HL-60 (cell line): Measurements from ENCODE around the gene CPSF6.

Source experiments
- DNase-seq, 2 experiments: peaks; one replicate each; pipeline ENCODE4 v3.0.0-alpha.2; 2010 to 2020; ENCODE audit warnings: low read depth in 1 of 2, low spot score in 1 of 2
- H3K27ac ChIP-seq: fragments of 250-450 bp; sonication (Bioruptor Pico); replicated peaks from 2 replicates; pipeline ENCODE4 v1.5.1; 2020; ENCODE audit warnings: mild to moderate bottlenecking, moderate library complexity
- H3K27me3 ChIP-seq: fragments of 250-450 bp; sonication (Bioruptor Pico); 2 replicates; pipeline ENCODE4 v1.5.1; 2021; ENCODE audit warnings: mild to moderate bottlenecking, moderate library complexity; ENCODE audit not compliant: insufficient read depth, poor library complexity, severe bottlenecking
- H3K4me3 ChIP-seq: replicated peaks from 2 replicates; pipeline ENCODE4 v1.5.1; 2011; ENCODE audit warnings: mild to moderate bottlenecking, control low read depth, low read length; ENCODE audit not compliant: insufficient read depth
- GABPA ChIP-seq: IDR thresholded peaks from 2 replicates; pipeline ENCODE4 v1.6.1; 2012; ENCODE audit warnings: low read depth
- POLR2AphosphoS5 ChIP-seq: IDR thresholded peaks from 2 replicates; pipeline ENCODE4 v1.6.1; 2012; ENCODE audit warnings: low read depth
- SPI1 ChIP-seq: IDR thresholded peaks from 2 replicates; pipeline ENCODE4 v1.6.1; 2012; ENCODE audit warnings: low read depth, mild to moderate bottlenecking, borderline replicate concordance
- TF ChIP-seq, protein P1 (sequence below): IDR thresholded peaks from 2 replicates; pipeline ENCODE4 v1.6.1; 2012; ENCODE audit warnings: low read depth; ENCODE audit not compliant: insufficient replicate concordance
- TF ChIP-seq, protein P2 (sequence below): IDR thresholded peaks from one replicate; pipeline ENCODE4 v1.5.1; 2011; ENCODE audit warnings: low read length, control low read depth, inconsistent platforms; ENCODE audit not compliant: insufficient read depth

The CPSF6 gene

DNA sequence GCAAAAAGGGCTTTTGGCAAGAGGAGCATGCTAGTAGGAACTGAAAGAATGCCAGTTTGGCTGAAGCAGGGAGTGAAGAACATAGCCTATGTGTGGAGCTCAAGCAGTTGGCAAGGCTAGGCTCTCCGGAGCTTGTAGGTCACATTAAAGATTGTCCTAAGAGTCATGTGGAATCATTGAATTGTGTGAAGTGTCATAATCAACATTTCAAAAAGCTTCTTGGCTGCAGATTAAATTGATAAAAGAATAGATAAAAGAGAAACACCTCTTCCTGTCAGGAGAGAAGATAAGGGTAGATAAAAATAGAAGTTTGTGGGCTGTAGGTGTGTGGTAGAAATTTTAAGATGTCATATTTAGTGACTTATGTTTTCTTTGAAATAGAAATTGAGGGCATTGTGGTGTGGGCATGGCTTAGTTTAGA lies 36.1 kb downstream of the CPSF6 start:
- Histone ChIP-seq H3K27me3 (no peaks in the 10 kb centered on the region), H3K27ac (no peak overlapping the region), H3K4me3 (no peak overlapping the region)
- DNase-seq, result no peak
- TF ChIP-seq GABPA, result no peak
- TF ChIP-seq, protein P1, sequence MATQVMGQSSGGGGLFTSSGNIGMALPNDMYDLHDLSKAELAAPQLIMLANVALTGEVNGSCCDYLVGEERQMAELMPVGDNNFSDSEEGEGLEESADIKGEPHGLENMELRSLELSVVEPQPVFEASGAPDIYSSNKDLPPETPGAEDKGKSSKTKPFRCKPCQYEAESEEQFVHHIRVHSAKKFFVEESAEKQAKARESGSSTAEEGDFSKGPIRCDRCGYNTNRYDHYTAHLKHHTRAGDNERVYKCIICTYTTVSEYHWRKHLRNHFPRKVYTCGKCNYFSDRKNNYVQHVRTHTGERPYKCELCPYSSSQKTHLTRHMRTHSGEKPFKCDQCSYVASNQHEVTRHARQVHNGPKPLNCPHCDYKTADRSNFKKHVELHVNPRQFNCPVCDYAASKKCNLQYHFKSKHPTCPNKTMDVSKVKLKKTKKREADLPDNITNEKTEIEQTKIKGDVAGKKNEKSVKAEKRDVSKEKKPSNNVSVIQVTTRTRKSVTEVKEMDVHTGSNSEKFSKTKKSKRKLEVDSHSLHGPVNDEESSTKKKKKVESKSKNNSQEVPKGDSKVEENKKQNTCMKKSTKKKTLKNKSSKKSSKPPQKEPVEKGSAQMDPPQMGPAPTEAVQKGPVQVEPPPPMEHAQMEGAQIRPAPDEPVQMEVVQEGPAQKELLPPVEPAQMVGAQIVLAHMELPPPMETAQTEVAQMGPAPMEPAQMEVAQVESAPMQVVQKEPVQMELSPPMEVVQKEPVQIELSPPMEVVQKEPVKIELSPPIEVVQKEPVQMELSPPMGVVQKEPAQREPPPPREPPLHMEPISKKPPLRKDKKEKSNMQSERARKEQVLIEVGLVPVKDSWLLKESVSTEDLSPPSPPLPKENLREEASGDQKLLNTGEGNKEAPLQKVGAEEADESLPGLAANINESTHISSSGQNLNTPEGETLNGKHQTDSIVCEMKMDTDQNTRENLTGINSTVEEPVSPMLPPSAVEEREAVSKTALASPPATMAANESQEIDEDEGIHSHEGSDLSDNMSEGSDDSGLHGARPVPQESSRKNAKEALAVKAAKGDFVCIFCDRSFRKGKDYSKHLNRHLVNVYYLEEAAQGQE, result no peak
- TF ChIP-seq SPI1, result no peak
- TF ChIP-seq POLR2AphosphoS5, result no peak
- TF ChIP-seq, protein P2, sequence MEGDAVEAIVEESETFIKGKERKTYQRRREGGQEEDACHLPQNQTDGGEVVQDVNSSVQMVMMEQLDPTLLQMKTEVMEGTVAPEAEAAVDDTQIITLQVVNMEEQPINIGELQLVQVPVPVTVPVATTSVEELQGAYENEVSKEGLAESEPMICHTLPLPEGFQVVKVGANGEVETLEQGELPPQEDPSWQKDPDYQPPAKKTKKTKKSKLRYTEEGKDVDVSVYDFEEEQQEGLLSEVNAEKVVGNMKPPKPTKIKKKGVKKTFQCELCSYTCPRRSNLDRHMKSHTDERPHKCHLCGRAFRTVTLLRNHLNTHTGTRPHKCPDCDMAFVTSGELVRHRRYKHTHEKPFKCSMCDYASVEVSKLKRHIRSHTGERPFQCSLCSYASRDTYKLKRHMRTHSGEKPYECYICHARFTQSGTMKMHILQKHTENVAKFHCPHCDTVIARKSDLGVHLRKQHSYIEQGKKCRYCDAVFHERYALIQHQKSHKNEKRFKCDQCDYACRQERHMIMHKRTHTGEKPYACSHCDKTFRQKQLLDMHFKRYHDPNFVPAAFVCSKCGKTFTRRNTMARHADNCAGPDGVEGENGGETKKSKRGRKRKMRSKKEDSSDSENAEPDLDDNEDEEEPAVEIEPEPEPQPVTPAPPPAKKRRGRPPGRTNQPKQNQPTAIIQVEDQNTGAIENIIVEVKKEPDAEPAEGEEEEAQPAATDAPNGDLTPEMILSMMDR, result no peak

DNA sequence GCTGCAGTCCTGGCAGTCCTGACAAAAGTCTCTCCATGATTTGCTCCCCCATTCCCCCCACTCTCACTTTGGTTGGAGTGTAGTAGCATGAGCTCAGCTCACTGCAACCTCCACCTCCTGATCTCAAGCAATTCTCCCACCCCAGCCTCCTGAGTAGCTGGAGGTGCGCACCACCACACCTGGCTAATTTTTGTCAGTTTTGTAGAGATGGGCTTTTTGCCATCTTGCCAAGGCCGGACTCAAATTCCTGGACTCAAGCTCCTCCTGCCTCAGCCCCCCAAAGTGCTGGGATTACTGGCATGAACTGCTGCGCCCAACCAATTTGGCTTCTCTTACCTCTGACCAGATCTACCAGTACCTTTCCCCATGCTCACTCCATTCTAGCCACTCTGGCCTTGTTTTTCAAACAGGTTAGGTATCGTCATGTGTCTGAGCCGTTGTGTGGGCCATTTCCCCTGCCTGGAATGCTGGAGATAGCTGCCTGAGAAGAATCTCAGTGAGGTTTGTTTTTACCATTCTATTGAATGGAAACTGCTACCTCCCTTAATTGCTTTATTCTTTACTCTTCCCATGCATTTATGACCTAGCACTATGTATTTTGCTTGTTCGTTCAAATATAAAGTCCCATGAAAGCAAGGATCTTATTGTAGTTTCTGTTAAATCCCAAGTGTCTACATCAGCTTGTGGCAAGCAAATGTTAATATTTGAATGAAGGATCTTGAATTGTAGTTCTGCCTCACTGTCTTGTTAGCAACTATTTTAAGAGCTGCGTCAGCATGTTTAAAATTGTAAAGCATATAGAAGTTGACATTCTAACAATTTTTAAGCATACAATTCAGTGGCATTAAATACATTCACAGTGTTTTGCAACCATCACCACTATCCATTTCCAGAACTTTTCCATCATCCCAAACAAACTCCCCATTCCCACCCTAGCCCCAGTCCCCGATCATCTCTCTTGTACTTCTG lies 39.7 kb downstream of the CPSF6 start:
- no peaks in the 10 kb centered on the region for H3K27me3 ChIP-seq
- DNase-seq, result no peak
- H3K4me3 ChIP-seq, result no peak overlapping the region
- no peak overlapping the region for H3K27ac ChIP-seq
- TF ChIP-seq GABPA (no peak), POLR2AphosphoS5 (no peak), SPI1 (no peak)
- TF ChIP-seq, protein P1, result no peak
- TF ChIP-seq, protein P2, result no peak

DNA sequence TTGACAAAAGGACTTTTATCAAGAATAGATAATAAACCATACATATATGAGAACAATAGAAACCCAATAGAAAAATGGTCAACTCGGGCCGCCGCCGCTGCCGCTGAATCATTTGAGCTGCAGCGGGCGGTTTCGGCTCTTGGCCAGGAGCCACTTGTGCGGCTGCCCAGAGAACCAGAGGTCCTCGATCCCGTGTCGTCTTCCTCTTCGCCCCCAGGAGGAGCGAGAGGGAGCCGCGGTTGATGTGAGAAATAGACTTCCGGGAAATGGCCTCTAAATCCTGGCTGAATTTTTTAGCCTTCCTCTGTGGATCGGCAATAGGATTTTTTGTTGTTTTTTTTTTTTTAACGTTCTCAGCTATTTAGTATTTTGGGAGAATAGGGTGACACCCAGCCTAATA lies 44.8 kb downstream of the CPSF6 start:
- peak in 1 of 2 experiments; percentile 77 for DNase-seq
- H3K4me3 ChIP-seq, result no peak overlapping the region

More for the DNA sequence above, 44.8 kb downstream of the CPSF6 start:
- TF ChIP-seq POLR2AphosphoS5 (peak; percentile 43; the same call in 1 of the 2 replicates), GABPA (no peak), SPI1 (no peak; the same call in 1 of the 2 replicates)
- TF ChIP-seq, protein P1, result no peak
- TF ChIP-seq, protein P2, result peak; percentile 16
- Histone ChIP-seq H3K27ac (no peak overlapping the region), H3K27me3 (no peaks in the 10 kb centered on the region)
